PC-9 (cell line): Measurements from ENCODE around the gene BTBD17. TPM values are rescaled to one million over a fixed set of nuclear protein-coding genes. Genes with fewer than 3 reads are reported as not detected.

Experiments
- BruUV-seq: library from RNA; stranded (reverse); fragments of 400-500 nt; replicated peaks from 2 replicates; lab custom pipeline; 2021; lab: Mats Ljungman, UMichigan
- CTCF ChIA-PET: fragments of 300-600 bp; sonication (Branson Sonifier 250); formaldehyde crosslinking; loops from one replicate; lab custom pipeline; 2022; ENCODE audit warnings: antibody characterized with exemption; lab: Charles Lee
- POLR2A ChIA-PET: fragments of 300-600 bp; sonication (Branson Sonifier 250); formaldehyde crosslinking; loops from one replicate; lab custom pipeline; 2022; ENCODE audit warnings: antibody characterized with exemption; ENCODE audit not compliant: unreplicated experiment; lab: Charles Lee
- DNase-seq, 2 experiments: peaks; one replicate each; pipeline versions ENCODE4 v3.0.0 to v3.0.0-alpha.2; 2015 to 2022; ENCODE audit warnings: mixed read lengths in 1 of 2
- H2AFZ ChIP-seq: fragments of 200-600 bp; sonication (generic); 2 replicates; pipeline ENCODE4 v1.8.1; 2017; ENCODE audit warnings: antibody characterized with exemption
- H3F3A ChIP-seq: fragments of 200-600 bp; sonication (generic); 2 replicates; pipeline ENCODE4 v1.8.1; 2017; ENCODE audit warnings: antibody characterized with exemption, mild to moderate bottlenecking, low read depth; ENCODE audit not compliant: insufficient read depth
- H3K27ac ChIP-seq: fragments of 200-600 bp; sonication (generic); 2 replicates; pipeline ENCODE4 v1.6.1; 2016; ENCODE audit warnings: mixed run types
- H3K27me3 ChIP-seq: fragments of 200-600 bp; sonication (generic); 2 replicates; pipeline ENCODE4 v1.6.1; 2016; ENCODE audit warnings: low read depth, mixed run types; ENCODE audit not compliant: insufficient read depth
- H3K36me3 ChIP-seq: fragments of 200-600 bp; sonication (generic); 2 replicates; pipeline ENCODE4 v1.6.1; 2016; ENCODE audit warnings: low read depth, mixed run types
- H3K4me1 ChIP-seq: fragments of 200-600 bp; sonication (generic); replicated peaks from 2 replicates; pipeline ENCODE4 v1.6.1; 2016; ENCODE audit warnings: mixed run types; ENCODE audit not compliant: insufficient read depth
- H3K4me2 ChIP-seq: fragments of 200-600 bp; sonication (generic); 2 replicates; pipeline ENCODE4 v1.6.1; 2017; ENCODE audit warnings: mixed run types
- H3K4me3 ChIP-seq: fragments of 200-600 bp; sonication (generic); 2 replicates; pipeline ENCODE4 v1.6.1; 2016; ENCODE audit warnings: mixed run types
- H3K79me2 ChIP-seq: fragments of 200-600 bp; sonication (generic); 2 replicates; pipeline ENCODE4 v1.6.1; 2017; ENCODE audit warnings: low read depth, mixed run types
- H3K9me2 ChIP-seq: fragments of 200-600 bp; sonication (generic); 2 replicates; pipeline ENCODE4 v1.8.1; 2017; ENCODE audit warnings: mild to moderate bottlenecking; ENCODE audit not compliant: insufficient read depth
- H3K9me3 ChIP-seq: fragments of 200-600 bp; sonication (generic); 2 replicates; pipeline ENCODE4 v1.8.1; 2016; ENCODE audit warnings: low read depth; ENCODE audit not compliant: insufficient read depth
- H4K20me1 ChIP-seq: fragments of 200-600 bp; sonication (generic); 2 replicates; pipeline ENCODE4 v1.8.1; 2017; ENCODE audit not compliant: insufficient read depth
- EZH2 ChIP-seq: fragments of 200-600 bp; sonication (generic); IDR thresholded peaks from 2 replicates; pipeline ENCODE4 v1.8.0; 2017; ENCODE audit warnings: antibody characterized with exemption, low read depth
- intact Hi-C: fragments of 100-400 bp; cut with micrococcal nuclease; formaldehyde crosslinking; loops from one replicate; pipeline ENCODE4 v1.10.0; 2022; ENCODE audit not compliant: unreplicated experiment
- total RNA-seq: library from RNA; stranded (reverse); gene quantifications from 2 replicates; pipeline ENCODE4 v1.2.3, GENCODE V29; 2021
- TF ChIP-seq, protein P1 (sequence below): fragments of 200-600 bp; sonication (generic); conservative IDR thresholded peaks from 2 replicates; pipeline ENCODE4 v1.6.1; 2017; ENCODE audit warnings: mixed run types, antibody characterized with exemption, mild to moderate bottlenecking, moderate library complexity

The BTBD17 gene
- total RNA-seq, 1 experiment from 2014 or later: not detected

DNA sequence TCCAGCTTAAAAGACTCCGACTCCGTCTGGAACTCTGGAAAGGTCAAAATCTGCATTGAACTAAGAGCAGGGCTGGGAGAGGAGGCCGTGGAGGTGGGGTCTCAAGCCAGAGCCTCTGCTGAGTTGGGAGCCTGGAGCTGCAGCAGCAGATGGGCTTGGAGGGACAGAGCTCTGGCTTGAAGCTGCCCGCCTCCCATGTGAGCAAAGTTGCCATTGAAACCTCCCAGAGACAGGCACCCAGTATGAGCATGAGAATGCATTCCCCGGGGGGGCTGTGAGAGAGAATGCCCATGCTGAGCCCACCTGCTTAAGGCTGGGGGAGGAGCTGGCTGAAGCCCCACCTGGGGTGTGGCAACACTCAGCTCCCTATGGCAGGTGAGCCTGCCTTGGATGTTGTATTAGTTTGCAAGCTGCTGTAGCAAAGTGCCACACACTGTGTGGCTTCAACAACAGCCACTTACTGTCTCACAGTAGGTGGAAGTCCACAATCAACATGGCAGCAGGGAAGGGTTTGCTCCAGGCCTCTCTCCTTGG lies 26.1 kb downstream of the BTBD17 start:
- H3K27me3 ChIP-seq: peaks cover 92% of the 10 kb centered on the region
- CTCF ChIA-PET: no interaction called here
- no TSS peak for BruUV-seq
- intact Hi-C loops: no loop called here
- DNase-seq: no peak
- H3K4me3 ChIP-seq: no peak overlapping the region
- TF ChIP-seq EZH2: no peak
- TF ChIP-seq, protein P1, sequence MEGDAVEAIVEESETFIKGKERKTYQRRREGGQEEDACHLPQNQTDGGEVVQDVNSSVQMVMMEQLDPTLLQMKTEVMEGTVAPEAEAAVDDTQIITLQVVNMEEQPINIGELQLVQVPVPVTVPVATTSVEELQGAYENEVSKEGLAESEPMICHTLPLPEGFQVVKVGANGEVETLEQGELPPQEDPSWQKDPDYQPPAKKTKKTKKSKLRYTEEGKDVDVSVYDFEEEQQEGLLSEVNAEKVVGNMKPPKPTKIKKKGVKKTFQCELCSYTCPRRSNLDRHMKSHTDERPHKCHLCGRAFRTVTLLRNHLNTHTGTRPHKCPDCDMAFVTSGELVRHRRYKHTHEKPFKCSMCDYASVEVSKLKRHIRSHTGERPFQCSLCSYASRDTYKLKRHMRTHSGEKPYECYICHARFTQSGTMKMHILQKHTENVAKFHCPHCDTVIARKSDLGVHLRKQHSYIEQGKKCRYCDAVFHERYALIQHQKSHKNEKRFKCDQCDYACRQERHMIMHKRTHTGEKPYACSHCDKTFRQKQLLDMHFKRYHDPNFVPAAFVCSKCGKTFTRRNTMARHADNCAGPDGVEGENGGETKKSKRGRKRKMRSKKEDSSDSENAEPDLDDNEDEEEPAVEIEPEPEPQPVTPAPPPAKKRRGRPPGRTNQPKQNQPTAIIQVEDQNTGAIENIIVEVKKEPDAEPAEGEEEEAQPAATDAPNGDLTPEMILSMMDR: no peak
- no peaks in the 10 kb centered on the region for H3F3A ChIP-seq
- no peaks in the 10 kb centered on the region for H3K4me1 ChIP-seq
- H3K9me3 ChIP-seq: no peaks in the 10 kb centered on the region
- POLR2A ChIA-PET: no interaction called here
- H3K4me2 ChIP-seq: no peak overlapping the region
- no peaks in the 10 kb centered on the region for H4K20me1 ChIP-seq
- no peaks in the 10 kb centered on the region for H3K9me2 ChIP-seq
- H3K36me3 ChIP-seq: no peaks in the 10 kb centered on the region
- H2AFZ ChIP-seq: no peak overlapping the region
- H3K79me2 ChIP-seq: no peaks in the 10 kb centered on the region
- H3K27ac ChIP-seq: no peak overlapping the region

DNA sequence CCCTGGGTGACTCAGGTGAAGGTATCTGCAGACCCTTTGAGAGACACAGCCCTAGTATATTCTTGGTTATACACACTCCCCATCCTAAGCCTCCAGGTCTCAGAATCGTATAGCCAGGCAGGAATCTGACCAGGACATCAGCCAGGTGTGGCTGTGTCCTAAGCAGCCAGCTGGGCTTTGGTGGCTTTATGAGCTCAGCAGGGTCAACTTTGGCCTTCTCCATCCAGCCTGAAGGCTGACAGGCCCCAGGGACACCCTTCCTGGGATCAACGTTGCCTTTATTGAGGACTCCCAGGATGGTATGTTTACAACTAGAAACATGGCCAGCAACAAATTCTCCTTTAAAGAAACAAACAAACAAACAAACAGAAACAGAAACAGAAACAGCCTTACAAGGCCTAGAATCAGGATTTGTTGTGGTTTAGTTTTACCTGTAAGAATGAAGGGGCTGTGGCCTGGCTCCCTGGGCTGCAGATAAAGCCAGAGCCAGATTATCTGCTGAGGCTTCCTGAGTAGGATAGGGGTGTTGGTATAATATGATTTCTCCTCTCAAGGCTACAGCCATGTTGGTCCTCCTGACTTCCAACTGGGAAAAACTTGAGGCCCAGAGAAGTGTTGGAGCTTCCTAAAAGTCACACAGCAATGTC lies 27.2 kb downstream of the BTBD17 start:
- no peak overlapping the region for H3K4me2 ChIP-seq
- no peaks in the 10 kb centered on the region for H3K36me3 ChIP-seq
- no peaks in the 10 kb centered on the region for H3K4me1 ChIP-seq
- peaks cover 89% of the 10 kb centered on the region for H3K27me3 ChIP-seq
- ChIA-PET POLR2A (no interaction called here), CTCF (no interaction called here)
- DNase-seq: no peak
- no TSS peak for BruUV-seq
- H3K27ac ChIP-seq: no peak overlapping the region
- no peaks in the 10 kb centered on the region for H3K79me2 ChIP-seq
- H3K4me3 ChIP-seq: no peak overlapping the region
- intact Hi-C loops: no loop called here
- TF ChIP-seq EZH2: no peak
- TF ChIP-seq, protein P1: no peak
- no peaks in the 10 kb centered on the region for H3F3A ChIP-seq
- H4K20me1 ChIP-seq: no peaks in the 10 kb centered on the region
- no peak overlapping the region for H2AFZ ChIP-seq
- no peaks in the 10 kb centered on the region for H3K9me2 ChIP-seq
- no peaks in the 10 kb centered on the region for H3K9me3 ChIP-seq

DNA sequence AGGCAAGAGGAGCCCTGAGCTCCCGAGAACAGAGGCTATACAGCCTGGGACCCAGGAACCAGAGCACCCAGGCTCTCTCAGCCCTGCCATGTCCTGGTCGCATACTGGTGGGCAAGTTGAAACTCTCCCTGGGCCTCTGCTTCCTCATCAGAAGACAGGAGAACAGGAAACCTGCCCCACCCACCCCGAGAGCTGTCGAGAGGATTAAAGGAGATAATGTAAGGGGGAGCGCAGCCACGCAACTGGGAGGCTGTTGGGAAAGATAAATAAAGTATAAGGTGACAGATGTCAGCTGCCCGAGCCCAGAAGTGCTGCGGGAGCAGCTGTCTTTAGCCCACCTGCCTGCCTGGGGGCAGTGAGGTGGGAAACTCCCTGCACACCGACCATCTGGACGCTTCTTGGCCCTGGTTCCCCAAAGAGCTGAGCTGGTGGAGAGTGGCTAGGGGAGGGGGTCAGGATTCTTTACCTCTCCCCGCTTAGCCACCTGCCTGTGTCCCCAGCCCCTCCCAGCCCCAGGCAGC lies 28.8 kb downstream of the BTBD17 start:
- no peak for DNase-seq
- CTCF ChIA-PET: no interaction called here
- Histone ChIP-seq H2AFZ (no peak overlapping the region), H3K27me3 (peaks cover 74% of the 10 kb centered on the region), H3F3A (no peaks in the 10 kb centered on the region), H3K36me3 (no peaks in the 10 kb centered on the region), H3K79me2 (no peaks in the 10 kb centered on the region), H3K9me3 (no peaks in the 10 kb centered on the region), H4K20me1 (no peaks in the 10 kb centered on the region), H3K27ac (no peak overlapping the region), H3K4me2 (no peak overlapping the region), H3K4me3 (no peak overlapping the region), H3K4me1 (no peaks in the 10 kb centered on the region), H3K9me2 (no peaks in the 10 kb centered on the region)
- no peak for TF ChIP-seq EZH2
- TF ChIP-seq, protein P1: no peak
- POLR2A ChIA-PET: no interaction called here
- intact Hi-C loops: no loop called here
- no TSS peak for BruUV-seq
